Fibroblast of skin of abdomen (primary cell): ENCODE measurements around the gene SHISAL1.

Experiments
- DNase-seq: peaks from one replicate; pipeline ENCODE4 v3.0.0-alpha.2; 2013

The SHISAL1 gene

GRCh38 chr22:44277386-44278135 lies 35.2 kb downstream of the SHISAL1 start:
- no peak for DNase-seq

- no peak for DNase-seq
Measured at GRCh38 chr22:44276706-44277356, 35.9 kb downstream of the SHISAL1 start.

GRCh38 chr22:44276041-44276440 lies 36.7 kb downstream of the SHISAL1 start:
- DNase-seq, result no peak

- no peak for DNase-seq
Measured at GRCh38 chr22:44275631-44275995, 37.1 kb downstream of the SHISAL1 start.

- DNase-seq, result no peak
Measured at GRCh38 chr22:44274918-44275630, 37.7 kb downstream of the SHISAL1 start.

- DNase-seq, result no peak
Measured at GRCh38 chr22:44273175-44273574, 39.6 kb downstream of the SHISAL1 start.

GRCh38 chr22:44272401-44272771 lies 40.4 kb downstream of the SHISAL1 start:
- no peak for DNase-seq

GRCh38 chr22:44271732-44272400 lies 40.9 kb downstream of the SHISAL1 start:
- DNase-seq, result no peak

GRCh38 chr22:44271010-44271500 lies 41.7 kb downstream of the SHISAL1 start:
- DNase-seq, result no peak

- no peak for DNase-seq
Measured at GRCh38 chr22:44270556-44270880, 42.2 kb downstream of the SHISAL1 start.

- no peak for DNase-seq
Measured at GRCh38 chr22:44269757-44270555, 42.8 kb downstream of the SHISAL1 start.

GRCh38 chr22:44269117-44269498 lies 43.6 kb downstream of the SHISAL1 start:
- no peak for DNase-seq

GRCh38 chr22:44268431-44269116 lies 44.2 kb downstream of the SHISAL1 start:
- no peak for DNase-seq

GRCh38 chr22:44267856-44268255 lies 44.9 kb downstream of the SHISAL1 start:
- no peak for DNase-seq

- no peak for DNase-seq
Measured at GRCh38 chr22:44266796-44267760, 45.7 kb downstream of the SHISAL1 start.

- DNase-seq, result no peak
Measured at GRCh38 chr22:44263547-44263946, 49.2 kb downstream of the SHISAL1 start.

GRCh38 chr22:44261861-44262595 lies 50.7 kb downstream of the SHISAL1 start:
- no peak for DNase-seq

- no peak for DNase-seq
Measured at GRCh38 chr22:44261164-44261860, 51.4 kb downstream of the SHISAL1 start.
